Calu3 (cell line): Measurements from ENCODE around the gene RRAS2. TPM values are rescaled to one million over a fixed set of nuclear protein-coding genes. Genes with fewer than 3 reads are reported as not detected.

Experiments used
- BruUV-seq: library from RNA; stranded (reverse); fragments of 400-500 nt; replicated peaks from 2 replicates; lab custom pipeline; 2021; lab: Mats Ljungman, UMichigan
- CTCF ChIA-PET: fragments of 300-600 bp; sonication (Branson Sonifier 250); formaldehyde crosslinking; loops from one replicate; lab custom pipeline; 2022; ENCODE audit warnings: antibody characterized with exemption; lab: Charles Lee
- DNase-seq: peaks from one replicate; pipeline ENCODE4 v3.0.0; 2022
- H3K27ac Mint-ChIP-seq: one replicate; pipeline ENCODE4 v1.8.0; 2022; ENCODE audit warnings: mixed read lengths; ENCODE audit not compliant: unreplicated experiment
- H3K27me3 Mint-ChIP-seq: one replicate; pipeline ENCODE4 v1.8.0; 2022; ENCODE audit warnings: mixed read lengths; ENCODE audit not compliant: unreplicated experiment
- H3K36me3 Mint-ChIP-seq: one replicate; pipeline ENCODE4 v1.8.0; 2022; ENCODE audit warnings: mild to moderate bottlenecking, moderate library complexity, mixed read lengths; ENCODE audit not compliant: insufficient read depth, unreplicated experiment
- H3K4me1 Mint-ChIP-seq: one replicate; pipeline ENCODE4 v1.8.0; 2022; ENCODE audit warnings: mild to moderate bottlenecking, low read depth, mixed read lengths; ENCODE audit not compliant: unreplicated experiment
- H3K4me3 Mint-ChIP-seq: one replicate; pipeline ENCODE4 v1.8.0; 2022; ENCODE audit warnings: mild to moderate bottlenecking, low read depth, moderate library complexity, mixed read lengths; ENCODE audit not compliant: unreplicated experiment
- H3K9me3 Mint-ChIP-seq: one replicate; pipeline ENCODE4 v1.8.0; 2022; ENCODE audit warnings: low read depth, mixed read lengths; ENCODE audit not compliant: unreplicated experiment
- CTCF ChIP-seq: fragments of 200-600 bp; IDR thresholded peaks from one replicate; pipeline ENCODE4 v1.8.0; 2022; ENCODE audit warnings: antibody characterized with exemption; ENCODE audit not compliant: unreplicated experiment
- intact Hi-C: fragments of 100-400 bp; cut with micrococcal nuclease; formaldehyde crosslinking; loops from one replicate; pipeline ENCODE4 v1.10.0; 2022; ENCODE audit not compliant: unreplicated experiment
- total RNA-seq: library from RNA; stranded (reverse); gene quantifications from 2 replicates; pipeline ENCODE4 v1.2.3, GENCODE V29; 2022

Gene RRAS2
- total RNA-seq, 1 experiment from 2014 or later = 42.8 TPM

- CTCF ChIA-PET = no interaction called here
- H3K27ac Mint-ChIP-seq = no peak overlapping the region
- DNase-seq = no peak
- H3K4me3 Mint-ChIP-seq = no peak overlapping the region
- intact Hi-C loops = no loop called here
- no peaks in the 10 kb centered on the region for H3K27me3 Mint-ChIP-seq
- H3K9me3 Mint-ChIP-seq = no peaks in the 10 kb centered on the region
- no TSS peak for BruUV-seq
- no peaks in the 10 kb centered on the region for H3K36me3 Mint-ChIP-seq
- H3K4me1 Mint-ChIP-seq = peaks cover 6% of the 10 kb centered on the region
- no peak for TF ChIP-seq CTCF
Measured at GRCh38 chr11:14364322-14364721, 5.3 kb upstream of the RRAS2 start.

GRCh38 chr11:14362611-14363010 lies 3.6 kb upstream of the RRAS2 start:
- no TSS peak for BruUV-seq
- H3K9me3 Mint-ChIP-seq = no peaks in the 10 kb centered on the region
- no peaks in the 10 kb centered on the region for H3K27me3 Mint-ChIP-seq
- peaks cover 9% of the 10 kb centered on the region for H3K4me1 Mint-ChIP-seq
- peaks cover 16% of the 10 kb centered on the region for H3K36me3 Mint-ChIP-seq
- CTCF ChIA-PET = no interaction called here
- no peak overlapping the region for H3K4me3 Mint-ChIP-seq
- no peak for DNase-seq
- no peak overlapping the region for H3K27ac Mint-ChIP-seq
- intact Hi-C loops = no loop called here
- no peak for TF ChIP-seq CTCF

- CTCF ChIA-PET = no interaction called here
- intact Hi-C loops = no loop called here
- Mint-ChIP-seq H3K27me3 (no peaks in the 10 kb centered on the region), H3K4me1 (peaks cover 9% of the 10 kb centered on the region), H3K36me3 (peaks cover 18% of the 10 kb centered on the region), H3K4me3 (no peak overlapping the region), H3K9me3 (no peaks in the 10 kb centered on the region), H3K27ac (no peak overlapping the region)
- no TSS peak for BruUV-seq
- TF ChIP-seq CTCF = no peak
- DNase-seq = no peak
Measured at GRCh38 chr11:14361951-14362350, 3.0 kb upstream of the RRAS2 start.

GRCh38 chr11:14360976-14361375 lies 2.0 kb upstream of the RRAS2 start:
- no TSS peak for BruUV-seq
- peaks cover 18% of the 10 kb centered on the region for H3K36me3 Mint-ChIP-seq
- H3K4me3 Mint-ChIP-seq = no peak overlapping the region
- H3K4me1 Mint-ChIP-seq = peaks cover 9% of the 10 kb centered on the region
- CTCF ChIA-PET = interaction anchor here (0.7 kb wide), 2 partner anchors 94 to 99 kb away, joined by 4 to 5 read pairs; no protein-coding TSS in a partner anchor
- no peaks in the 10 kb centered on the region for H3K9me3 Mint-ChIP-seq
- intact Hi-C loops = no loop called here
- H3K27ac Mint-ChIP-seq = no peak overlapping the region
- H3K27me3 Mint-ChIP-seq = no peaks in the 10 kb centered on the region
- no peak for DNase-seq
- no peak for TF ChIP-seq CTCF
